ENCODE data around the gene ARHGEF7. TPM values are rescaled to one million over a fixed set of nuclear protein-coding genes. Genes with fewer than 3 reads are reported as not detected.

ARHGEF7 gene
- polyA plus RNA-seq, 1 donor (not counting 4 experiments of a cell fraction or from before 2014, with no cell fraction given): 25.2 TPM

- Histone ChIP-seq H3K9me3 (ENCODE audit: control insufficient read depth, low read depth, low read length) (no peaks in the 10 kb centered on the region), H2AFZ (ENCODE audit: control insufficient read depth, low read length) (no peak overlapping the region), H3K27ac (ENCODE audit: control insufficient read depth, insufficient read depth, low read length) (no peak overlapping the region), H4K20me1 (ENCODE audit: control insufficient read depth, extremely low read depth, insufficient read depth, low read length) (peaks cover 2% of the 10 kb centered on the region), H3K4me3 (ENCODE audit: control insufficient read depth in 2 of 3, extremely low read depth in 1 of 3, insufficient read depth in 2 of 3, low read depth in 1 of 3, low read length in 3 of 3) (no peak overlapping the region), H3K4me1 (ENCODE audit: control insufficient read depth, extremely low read depth, insufficient read depth, low read length) (no peaks in the 10 kb centered on the region), H3K36me3 (ENCODE audit: control insufficient read depth in 2 of 2, extremely low read depth in 1 of 2, insufficient read depth in 2 of 2, low read length in 2 of 2) (peaks cover 9 to 12% of the 10 kb centered on the region in 2 experiments), H3K79me2 (ENCODE audit: control insufficient read depth, insufficient read depth, low read length) (peaks cover 21% of the 10 kb centered on the region), H3K9me1 (ENCODE audit: control insufficient read depth, extremely low read depth, insufficient read depth, low read length) (no peaks in the 10 kb centered on the region), H3K27me3 (ENCODE audit: control insufficient read depth, extremely low read depth, insufficient read depth, low read length) (no peaks in the 10 kb centered on the region), H3K9ac (ENCODE audit: control insufficient read depth, extremely low read depth, insufficient read depth, low read length) (no peak overlapping the region), H3K4me2 (ENCODE audit: control insufficient read depth, extremely low read depth, insufficient read depth, low read depth, low read length) (no peak overlapping the region)
- FAIRE-seq: no peak
- dilution Hi-C loops (cut with MboI; ENCODE audit: extremely low pct_ligation_motif_present, low sequenced_read_pairs): no loop called here
- no peak for DNase-seq (ENCODE audit: low read depth, low spot score)
- TF ChIP-seq EZH2 (IDR thresholded peaks at IDR 0.05; ENCODE audit: low read length): no peak
- TF ChIP-seq CTCF (optimal IDR thresholded peaks at IDR 0.05 in 1 of 3, IDR thresholded peaks at IDR 0.05 in 1 of 3, conservative IDR thresholded peaks at IDR 0.05 in 1 of 3; ENCODE audit: extremely low read depth in 1 of 3, insufficient read depth in 2 of 3, low read length in 3 of 3): no peak
Observed at GRCh38 chr13:111225810-111226546, 110.9 kb downstream of the ARHGEF7 start.

- dilution Hi-C loops (cut with MboI; ENCODE audit: extremely low pct_ligation_motif_present, low sequenced_read_pairs): no loop called here
- H3K4me3 ChIP-seq (ENCODE audit: control insufficient read depth in 2 of 3, extremely low read depth in 1 of 3, insufficient read depth in 2 of 3, low read depth in 1 of 3, low read length in 3 of 3): no peak overlapping the region
- H3K4me1 ChIP-seq (ENCODE audit: control insufficient read depth, extremely low read depth, insufficient read depth, low read length): no peaks in the 10 kb centered on the region
- DNase-seq (ENCODE audit: low read depth, low spot score): no peak
- peaks cover 9 to 17% of the 10 kb centered on the region in 2 experiments for H3K36me3 ChIP-seq (ENCODE audit: control insufficient read depth in 2 of 2, extremely low read depth in 1 of 2, insufficient read depth in 2 of 2, low read length in 2 of 2)
- no peak for FAIRE-seq
- H3K9me3 ChIP-seq (ENCODE audit: control insufficient read depth, low read depth, low read length): no peaks in the 10 kb centered on the region
- H3K79me2 ChIP-seq (ENCODE audit: control insufficient read depth, insufficient read depth, low read length): peaks cover 29% of the 10 kb centered on the region
- H3K27me3 ChIP-seq (ENCODE audit: control insufficient read depth, extremely low read depth, insufficient read depth, low read length): no peaks in the 10 kb centered on the region
- no peak overlapping the region for H2AFZ ChIP-seq (ENCODE audit: control insufficient read depth, low read length)
- TF ChIP-seq CTCF (optimal IDR thresholded peaks at IDR 0.05 in 1 of 3, IDR thresholded peaks at IDR 0.05 in 1 of 3, conservative IDR thresholded peaks at IDR 0.05 in 1 of 3; ENCODE audit: extremely low read depth in 1 of 3, insufficient read depth in 2 of 3, low read length in 3 of 3) (no peak), EZH2 (IDR thresholded peaks at IDR 0.05; ENCODE audit: low read length) (no peak)
- no peak overlapping the region for H3K27ac ChIP-seq (ENCODE audit: control insufficient read depth, insufficient read depth, low read length)
- no peak overlapping the region for H3K9ac ChIP-seq (ENCODE audit: control insufficient read depth, extremely low read depth, insufficient read depth, low read length)
- H3K9me1 ChIP-seq (ENCODE audit: control insufficient read depth, extremely low read depth, insufficient read depth, low read length): no peaks in the 10 kb centered on the region
- H3K4me2 ChIP-seq (ENCODE audit: control insufficient read depth, extremely low read depth, insufficient read depth, low read depth, low read length): no peak overlapping the region
- peaks cover 2% of the 10 kb centered on the region for H4K20me1 ChIP-seq (ENCODE audit: control insufficient read depth, extremely low read depth, insufficient read depth, low read length)
Observed at GRCh38 chr13:111227405-111227804, 112.3 kb downstream of the ARHGEF7 start.
